SK-N-SH treated with all-trans-retinoic acid at 6 μM for 48 hours (cell line): ENCODE measurements around the gene RCCD1.
"Not testable (repeated sequence)": the region's sequence is repeated elsewhere in the genome, so short reads cannot be mapped to it uniquely, and the experiment has no call there.

Source experiments
- ATAC-seq: fragments of 200-7000 bp; cut with Tn5 transposase; 3 replicates; pipeline ENCODE4 v1.9.1; 2020; ENCODE audit warnings: mild to moderate bottlenecking, moderate library complexity
- ARNTL ChIP-seq: fragments of 450-650 bp; formaldehyde crosslinking; IDR thresholded peaks from 2 replicates; pipeline ENCODE4 v1.5.0; 2020; ENCODE audit warnings: low read depth, mild to moderate bottlenecking, moderate library complexity, borderline replicate concordance
- BACH2 ChIP-seq: fragments of 250-450 bp; sonication (Bioruptor Pico); IDR thresholded peaks from 2 replicates; pipeline ENCODE4 v1.9.0; 2021; ENCODE audit warnings: mild to moderate bottlenecking, borderline replicate concordance
- CREB5 ChIP-seq: fragments of 250-450 bp; sonication (Bioruptor Pico); IDR thresholded peaks from 2 replicates; pipeline ENCODE4 v1.5.1; 2020; ENCODE audit warnings: low read depth, mild to moderate bottlenecking, moderate library complexity
- CSDC2 ChIP-seq: fragments of 250-450 bp; sonication (Bioruptor Pico); IDR thresholded peaks from 2 replicates; pipeline ENCODE4 v1.5.0; 2020; ENCODE audit warnings: mild to moderate bottlenecking, moderate library complexity
- CSRNP3 ChIP-seq: fragments of 250-450 bp; sonication (Bioruptor Pico); IDR thresholded peaks from 2 replicates; pipeline ENCODE4 v1.5.1; 2021; ENCODE audit warnings: mild to moderate bottlenecking, moderate library complexity
- ESRRG ChIP-seq: fragments of 250-450 bp; sonication (Bioruptor Pico); IDR thresholded peaks from 2 replicates; pipeline ENCODE4 v1.6.1; 2021; ENCODE audit warnings: mild to moderate bottlenecking
- GLIS3 ChIP-seq: fragments of 250-450 bp; sonication (Bioruptor Pico); IDR thresholded peaks from 2 replicates; pipeline ENCODE4 v1.5.0; 2020; ENCODE audit warnings: mild to moderate bottlenecking, moderate library complexity
- ISL1 ChIP-seq: fragments of 250-450 bp; sonication (Bioruptor Pico); IDR thresholded peaks from 2 replicates; pipeline ENCODE4 v2.1.2; 2022; ENCODE audit warnings: mild to moderate bottlenecking, moderate library complexity
- OSR1 ChIP-seq: fragments of 250-450 bp; sonication (Bioruptor Pico); IDR thresholded peaks from 2 replicates; pipeline ENCODE4 v1.8.0; 2022; ENCODE audit warnings: moderate library complexity, mild to moderate bottlenecking, inconsistent platforms
- PPARA ChIP-seq: fragments of 250-450 bp; sonication (Bioruptor Pico); IDR thresholded peaks from 2 replicates; pipeline ENCODE4 v1.5.0; 2020; ENCODE audit warnings: mild to moderate bottlenecking, borderline replicate concordance
- SNAI2 ChIP-seq: fragments of 250-450 bp; sonication (Bioruptor Pico); IDR thresholded peaks from 2 replicates; pipeline ENCODE4 v1.5.0; 2020; ENCODE audit warnings: mild to moderate bottlenecking, moderate library complexity
- TOX ChIP-seq: fragments of 250-450 bp; sonication (Bioruptor Pico); IDR thresholded peaks from 2 replicates; pipeline ENCODE4 v1.8.0; 2021; ENCODE audit warnings: mild to moderate bottlenecking, moderate library complexity, borderline replicate concordance
- ZFP3 ChIP-seq: fragments of 250-450 bp; sonication (Bioruptor Pico); IDR thresholded peaks from 2 replicates; pipeline ENCODE4 v1.5.0; 2020; ENCODE audit warnings: mild to moderate bottlenecking, moderate library complexity
- ZFP30 ChIP-seq: fragments of 450-650 bp; formaldehyde crosslinking; IDR thresholded peaks from 2 replicates; pipeline ENCODE4 v1.5.0; 2022; ENCODE audit warnings: mild to moderate bottlenecking, moderate library complexity
- ZNF565 ChIP-seq: fragments of 450-650 bp; formaldehyde crosslinking; conservative IDR thresholded peaks from 2 replicates; pipeline ENCODE4 v1.5.0; 2020; ENCODE audit warnings: low read depth, mild to moderate bottlenecking, moderate library complexity
- ZNF70 ChIP-seq: fragments of 450-650 bp; formaldehyde crosslinking; IDR thresholded peaks from 2 replicates; pipeline ENCODE4 v1.5.0; 2020; ENCODE audit warnings: mild to moderate bottlenecking, moderate library complexity
- ZNF8 ChIP-seq: fragments of 450-650 bp; formaldehyde crosslinking; IDR thresholded peaks from 2 replicates; pipeline ENCODE4 v1.5.0; 2020; ENCODE audit warnings: mild to moderate bottlenecking, moderate library complexity

RCCD1 gene

DNA sequence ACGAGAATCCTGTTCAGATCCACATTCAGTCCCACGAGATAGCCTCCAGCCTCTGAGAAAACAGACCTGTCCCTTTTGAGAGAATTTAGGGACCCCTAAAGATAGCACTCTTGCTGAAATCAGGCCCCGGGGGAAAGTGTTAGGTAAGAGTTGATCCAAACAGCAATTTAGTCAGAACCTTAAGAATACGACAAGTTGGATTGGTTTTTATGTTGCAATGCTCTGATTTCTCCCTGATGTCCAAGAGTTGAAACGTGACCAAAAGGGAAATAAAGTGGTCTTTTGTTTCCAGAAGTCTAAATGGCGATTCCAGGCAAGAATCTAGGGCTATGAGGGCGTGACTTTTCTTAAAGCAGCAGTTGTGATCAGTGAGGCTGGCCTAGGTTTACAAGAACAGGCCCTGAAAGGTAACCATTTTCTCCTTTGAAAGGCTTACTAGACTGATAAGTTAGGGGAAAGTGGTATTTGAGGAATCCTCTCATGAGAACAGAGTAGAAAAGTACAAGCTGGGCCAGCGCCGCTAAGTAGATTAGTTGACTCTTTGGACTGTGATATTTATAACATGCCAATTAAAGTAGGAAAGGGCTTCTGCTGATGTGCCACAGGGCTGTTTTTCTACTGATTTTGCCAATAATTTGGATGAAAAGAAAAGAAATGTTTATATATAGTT, 46.7 kb upstream of the RCCD1 start:
- no peak for TF ChIP-seq BACH2 (CRISPR knock-in tag)
- TF ChIP-seq CSDC2 (CRISPR knock-in tag) = no peak
- TF ChIP-seq CSRNP3 = no peak
- TF ChIP-seq ZFP3 (CRISPR knock-in tag) = no peak
- TF ChIP-seq CREB5 (CRISPR knock-in tag) = no peak
- no peak for TF ChIP-seq ZFP30 (CRISPR knock-in tag)
- TF ChIP-seq TOX (CRISPR knock-in tag) = no peak
- no peak for TF ChIP-seq ZNF8 (CRISPR knock-in tag)
- TF ChIP-seq ZNF565 (CRISPR knock-in tag) = no peak
- no peak for TF ChIP-seq SNAI2 (CRISPR knock-in tag)
- TF ChIP-seq, all 23 proteins: peak for 0
- ATAC-seq = no peak

GRCh38 chr15:90909449-90909848, 45.2 kb upstream of the RCCD1 start:
- ATAC-seq = not testable (repeated sequence)

DNA sequence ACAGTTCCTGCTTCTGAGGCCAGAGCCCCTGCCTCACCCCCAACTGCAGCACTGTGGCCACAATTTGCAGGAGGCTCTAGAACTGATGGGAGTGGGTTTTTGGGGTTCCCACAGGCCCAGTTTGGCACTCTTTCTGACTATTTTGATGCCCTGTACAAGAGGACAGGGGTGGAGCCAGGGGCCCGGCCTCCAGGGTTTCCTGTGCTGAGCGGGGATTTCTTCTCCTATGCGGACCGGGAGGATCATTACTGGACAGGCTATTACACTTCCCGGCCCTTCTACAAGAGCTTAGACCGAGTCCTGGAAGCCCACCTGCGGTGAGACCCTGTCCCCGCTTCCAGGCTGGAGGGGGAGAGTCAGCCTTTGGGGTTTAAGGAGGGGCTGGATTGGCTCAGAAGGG, 44.7 kb upstream of the RCCD1 start:
- TF ChIP-seq CSRNP3 (no peak), BACH2 (CRISPR knock-in tag) (no peak)
- no peak for ATAC-seq

DNA sequence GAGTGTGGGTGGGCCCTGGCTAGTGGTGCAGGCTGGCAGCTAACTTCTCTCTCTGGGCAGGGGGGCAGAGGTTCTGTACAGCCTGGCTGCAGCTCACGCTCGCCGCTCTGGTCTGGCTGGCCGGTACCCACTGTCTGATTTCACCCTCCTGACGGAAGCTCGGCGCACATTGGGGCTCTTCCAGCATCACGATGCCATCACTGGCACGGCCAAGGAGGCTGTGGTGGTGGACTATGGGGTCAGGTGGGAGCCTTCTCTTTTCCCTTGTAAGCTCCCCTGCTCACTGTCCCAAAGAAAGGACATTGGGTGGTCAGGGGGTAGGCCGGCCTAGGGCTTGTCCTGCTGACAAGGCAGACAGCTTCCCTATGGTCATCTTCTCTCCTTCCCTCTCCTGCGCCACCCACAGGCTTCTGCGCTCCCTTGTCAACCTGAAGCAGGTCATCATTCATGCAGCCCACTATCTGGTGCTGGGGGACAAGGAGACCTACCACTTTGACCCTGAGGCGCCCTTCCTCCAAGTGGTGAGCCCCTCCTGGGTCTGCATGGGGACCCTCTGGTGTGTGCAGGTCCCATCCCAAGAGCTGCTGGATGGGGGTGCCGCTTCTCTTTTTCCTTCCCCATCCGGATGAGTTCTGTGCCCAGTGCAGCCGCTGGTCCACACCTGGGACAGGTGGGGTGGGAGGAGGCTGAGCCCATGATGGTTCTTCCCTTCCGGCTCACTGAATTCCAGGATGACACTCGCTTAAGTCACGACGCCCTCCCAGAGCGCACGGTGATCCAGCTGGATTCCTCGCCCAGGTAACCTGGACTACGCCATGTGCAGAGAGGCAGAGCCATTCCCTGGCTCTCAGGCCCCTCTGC, 44.0 kb upstream of the RCCD1 start:
- TF ChIP-seq ISL1 (CRISPR knock-in tag) (no peak), GLIS3 (CRISPR knock-in tag) (no peak), PPARA (CRISPR knock-in tag) (no peak), SNAI2 (CRISPR knock-in tag) (no peak), ESRRG (CRISPR knock-in tag) (no peak)
- no peak for ATAC-seq

GRCh38 chr15:90911302-90911623, 43.4 kb upstream of the RCCD1 start:
- ATAC-seq = no peak

More at GRCh38 chr15:90911302-90911623, 43.4 kb upstream of the RCCD1 start:
- TF ChIP-seq ZNF8 (CRISPR knock-in tag) (no peak), ZFP3 (CRISPR knock-in tag) (no peak), OSR1 (CRISPR knock-in tag) (no peak), ZNF70 (CRISPR knock-in tag) (no peak), CSRNP3 (no peak), ARNTL (no peak), ISL1 (CRISPR knock-in tag) (no peak), ZNF565 (CRISPR knock-in tag) (no peak)
